Body of pancreas (tissue), 4 donors: ENCODE data around the gene KNOP1. TPM values are rescaled to one million over a fixed set of nuclear protein-coding genes. Genes with fewer than 3 reads are reported as not detected.

Source experiments
- ATAC-seq: fragments of 150-250 bp; one replicate; pipeline ENCODE4 v1.9.1; 2016
- DNase-seq, 4 donors: peaks; one replicate each; pipeline ENCODE4 v3.0.0-alpha.2; 2019
- H3K27ac ChIP-seq, 4 donors: fragments of 200-600 bp; sonication (generic); 1 replicate in 3 of 4; 2 replicates in 1 of 4; pipeline versions ENCODE4 v1.5.1 to v1.6.1; 2016 to 2019; ENCODE audit warnings: mild to moderate bottlenecking in 1 of 4, mixed read lengths in 1 of 4, moderate library complexity in 1 of 4
- H3K27me3 ChIP-seq, 2 donors: fragments of 200-600 bp; sonication (generic); one replicate each; pipeline ENCODE4 v1.6.0; 2016; ENCODE audit warnings: mild to moderate bottlenecking in 1 of 2
- H3K36me3 ChIP-seq, 2 donors: fragments of 200-600 bp; sonication (generic); replicated peaks in 1 of 2; 2 replicates each; pipeline ENCODE4 v1.5.1; 2016; ENCODE audit warnings: low read depth in 2 of 2; ENCODE audit not compliant: insufficient read depth in 1 of 2
- H3K4me1 ChIP-seq: fragments of 200-600 bp; sonication (generic); one replicate; pipeline ENCODE4 v1.6.0; 2016
- H3K4me3 ChIP-seq, 2 donors: fragments of 200-600 bp; sonication (generic); 1 replicate in 1 of 2; 2 replicates in 1 of 2; pipeline ENCODE4 v1.5.1; 2016 to 2019
- H3K9me3 ChIP-seq, 3 donors: fragments of 200-600 bp; sonication (generic); 1 replicate in 2 of 3; 2 replicates in 1 of 3; pipeline ENCODE4 v1.5.1; 2016
- CTCF ChIP-seq, 7 experiments: fragments of 450-650 bp in 4 of 7; fragments of 200-600 bp in 3 of 7; sonication (generic) in 3 of 7; IDR thresholded peaks; one replicate each; pipeline ENCODE4 v1.5.1; 2016 to 2019; ENCODE audit warnings: antibody characterized with exemption in 7 of 7
- POLR2A ChIP-seq, 3 donors: fragments of 450-650 bp; IDR thresholded peaks; one replicate each; pipeline ENCODE4 v1.6.1; 2016; ENCODE audit warnings: antibody characterized with exemption in 3 of 3, mild to moderate bottlenecking in 2 of 3
- WGBS, 2 donors: methylation state at CpG; one replicate each; pipeline ENCODE4 v1.1.5; 2017; 5-methylcytosine and 5-hydroxymethylcytosine counted together
- intact Hi-C: fragments of 100-400 bp; cut with DNase I; formaldehyde crosslinking; loops from one replicate; pipeline ENCODE4 v1.15.1; 2023
- total RNA-seq, 2 donors: library from RNA; depleted of rRNA; stranded (reverse); fragments of >200 nt; gene quantifications; one replicate each; pipeline ENCODE4 v1.1.0, GENCODE V29; 2016

Gene KNOP1
- total RNA-seq, 2 donors from 2014 or later = 8.6 to 12.2 TPM

GRCh38 chr16:19704321-19705145 is 13.5 kb downstream of the KNOP1 start:
- ATAC-seq = peak; percentile 58
- H3K36me3 ChIP-seq = peaks cover 0 to 3% of the 10 kb centered on the region in 2 donors

GRCh38 chr16:19703172-19703889 is 14.7 kb downstream of the KNOP1 start:
- no peak overlapping the region for H3K4me3 ChIP-seq
- no peaks in the 10 kb centered on the region for H3K27me3 ChIP-seq
- H3K27ac ChIP-seq = peak overlapping the region in 1 of 4 donors; percentile 26
- H3K4me1 ChIP-seq = peaks cover 24% of the 10 kb centered on the region
- ATAC-seq (no peak), DNase-seq (no peak)
- TF ChIP-seq POLR2A (IDR thresholded peaks at IDR 0.05) (no peak), CTCF (IDR thresholded peaks at IDR 0.05) (no peak)
- H3K9me3 ChIP-seq = no peaks in the 10 kb centered on the region
- peaks cover 0 to 3% of the 10 kb centered on the region in 2 donors for H3K36me3 ChIP-seq
- 83 to 86% methylated on average over 6 of the region's 6 CpGs for WGBS, 2 donors
- intact Hi-C loops = no loop called here

More at GRCh38 chr16:19704321-19705145, 13.5 kb downstream of the KNOP1 start:
- no peaks in the 10 kb centered on the region for H3K9me3 ChIP-seq
- intact Hi-C loops = no loop called here
- TF ChIP-seq CTCF (IDR thresholded peaks at IDR 0.05) (no peak), POLR2A (IDR thresholded peaks at IDR 0.05) (no peak)
- H3K27me3 ChIP-seq = no peaks in the 10 kb centered on the region
- DNase-seq = no peak
- WGBS, 2 donors = 63 to 76% methylated on average over 17 to 18 of the region's 18 CpGs
- no peak overlapping the region for H3K4me3 ChIP-seq
- H3K27ac ChIP-seq = peak overlapping the region in 3 of 4 donors; percentile 8 to 41 (median 26)
- peaks cover 18% of the 10 kb centered on the region for H3K4me1 ChIP-seq

- no peak overlapping the region for H3K4me3 ChIP-seq
- H3K27me3 ChIP-seq = no peaks in the 10 kb centered on the region
- H3K4me1 ChIP-seq = peaks cover 46% of the 10 kb centered on the region
- WGBS, 2 donors = 90 to 100% methylated on average over 3 of the region's 3 CpGs
- DNase-seq (no peak), ATAC-seq (no peak)
- TF ChIP-seq POLR2A (IDR thresholded peaks at IDR 0.05) (no peak), CTCF (IDR thresholded peaks at IDR 0.05) (no peak)
- intact Hi-C loops = no loop called here
- no peaks in the 10 kb centered on the region for H3K9me3 ChIP-seq
- H3K36me3 ChIP-seq = peaks cover 0 to 1% of the 10 kb centered on the region in 2 donors
- peak overlapping the region in 1 of 4 donors; percentile 31 for H3K27ac ChIP-seq
Measured at GRCh38 chr16:19701091-19701490, 16.9 kb downstream of the KNOP1 start.

GRCh38 chr16:19700319-19700781 is 17.7 kb downstream of the KNOP1 start:
- no peaks in the 10 kb centered on the region for H3K27me3 ChIP-seq
- DNase-seq = peak in 1 of 4 donors; percentile 43
- peaks cover 49% of the 10 kb centered on the region for H3K4me1 ChIP-seq
- peak overlapping the region in 2 of 4 donors; percentile 31 to 80 for H3K27ac ChIP-seq
- ATAC-seq = no peak
- no peak overlapping the region for H3K4me3 ChIP-seq
- 57 to 60% methylated on average over 6 of the region's 6 CpGs for WGBS, 2 donors
- peaks cover 0 to 1% of the 10 kb centered on the region in 2 donors for H3K36me3 ChIP-seq
- no peaks in the 10 kb centered on the region for H3K9me3 ChIP-seq
- TF ChIP-seq POLR2A (IDR thresholded peaks at IDR 0.05) (no peak), CTCF (IDR thresholded peaks at IDR 0.05) (no peak)
- intact Hi-C loops = no loop called here
